ENCODE results near the gene BCAS1. TPM values are rescaled to one million over a fixed set of nuclear protein-coding genes. Genes with fewer than 3 reads are reported as not detected.

Gene BCAS1
- total RNA-seq, 1 experiment from 2014 or later, result 0.17 TPM

DNA sequence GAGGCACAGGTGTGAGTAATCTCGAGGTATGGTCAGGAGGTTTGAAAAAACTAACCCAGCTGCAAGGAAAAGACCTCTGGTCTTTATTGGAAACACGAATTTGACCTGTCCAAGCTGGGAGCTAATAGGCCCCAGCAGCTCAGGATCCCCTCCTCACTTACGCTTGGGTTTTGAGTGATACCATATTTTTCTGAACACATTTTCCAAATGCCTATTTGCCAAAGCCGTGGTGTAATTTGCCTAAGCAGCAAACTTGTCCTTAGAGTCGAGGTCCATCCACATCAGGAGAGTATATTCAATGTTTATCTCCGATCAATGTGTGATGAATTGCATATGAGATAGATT is 128.0 kb downstream of the BCAS1 start:
- Histone ChIP-seq H2AFZ (ENCODE audit: low read depth, low read length, poor library complexity, severe bottlenecking) (no peak overlapping the region), H3K9me3 (ENCODE audit: control insufficient read depth in 1 of 2, insufficient read depth in 1 of 2, low read depth in 1 of 2, low read length in 2 of 2) (no peaks in the 10 kb centered on the region), H4K20me1 (ENCODE audit: insufficient read depth) (no peaks in the 10 kb centered on the region), H3K4me2 (ENCODE audit: low read length) (no peak overlapping the region), H3K36me3 (ENCODE audit: control insufficient read depth in 1 of 2, insufficient read depth in 2 of 2, low read length in 2 of 2) (no peaks in the 10 kb centered on the region), H3K27me3 (ENCODE audit: insufficient read depth, low read length) (no peaks in the 10 kb centered on the region), H3K9ac (ENCODE audit: low read length) (no peak overlapping the region), H3K79me2 (ENCODE audit: insufficient read depth, low read length) (no peaks in the 10 kb centered on the region), H3K9me2 (ENCODE audit: insufficient read depth) (no peaks in the 10 kb centered on the region), H3K4me1 (ENCODE audit: control insufficient read depth in 1 of 2, insufficient read depth in 2 of 2, low read length in 2 of 2) (peaks cover 0 to 22% of the 10 kb centered on the region in 2 experiments; a peak in 2 of 4 replicates), H3K27ac (ENCODE audit: low read depth, low read length) (no peak overlapping the region), H3K4me3 (replicated peaks in 1 of 2; ENCODE audit: low read depth in 1 of 2, low read length in 2 of 2) (no peak overlapping the region)
- TF ChIP-seq SIN3A (IDR thresholded peaks at IDR 0.05; ENCODE audit: low read depth) (no peak), ZNF274 (IDR thresholded peaks at IDR 0.05; ENCODE audit: low read depth, low read length) (no peak), ATF3 (IDR thresholded peaks at IDR 0.05) (no peak), ZFX (IDR thresholded peaks at IDR 0.05) (no peak), CTCF (IDR thresholded peaks at IDR 0.05 in 2 of 3, conservative IDR thresholded peaks at IDR 0.05 in 1 of 3; ENCODE audit: borderline replicate concordance in 1 of 3, insufficient read depth in 1 of 3, low read depth in 2 of 3, low read length in 2 of 3) (no peak), CEBPB (IDR thresholded peaks at IDR 0.05; ENCODE audit: low read depth) (no peak), SRF (IDR thresholded peaks at IDR 0.05; ENCODE audit: low read depth) (no peak), EZH2phosphoT487 (IDR thresholded peaks at IDR 0.05; ENCODE audit: borderline replicate concordance) (no peak), ELF1 (IDR thresholded peaks at IDR 0.05; ENCODE audit: borderline replicate concordance, low read depth) (no peak), TCF7L2 (IDR thresholded peaks at IDR 0.05; ENCODE audit: borderline replicate concordance, extremely low read depth, insufficient read depth, insufficient read length) (no peak), JUND (IDR thresholded peaks at IDR 0.05) (no peak), SP1 (IDR thresholded peaks at IDR 0.05; ENCODE audit: low read depth) (no peak), RAD21 (IDR thresholded peaks at IDR 0.05; ENCODE audit: low read depth) (no peak), CBX3 (IDR thresholded peaks at IDR 0.05; ENCODE audit: low read depth) (no peak)
- TF ChIP-seq, protein P1, sequence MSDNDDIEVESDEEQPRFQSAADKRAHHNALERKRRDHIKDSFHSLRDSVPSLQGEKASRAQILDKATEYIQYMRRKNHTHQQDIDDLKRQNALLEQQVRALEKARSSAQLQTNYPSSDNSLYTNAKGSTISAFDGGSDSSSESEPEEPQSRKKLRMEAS (IDR thresholded peaks at IDR 0.05), result no peak
- TF ChIP-seq, protein P2, sequence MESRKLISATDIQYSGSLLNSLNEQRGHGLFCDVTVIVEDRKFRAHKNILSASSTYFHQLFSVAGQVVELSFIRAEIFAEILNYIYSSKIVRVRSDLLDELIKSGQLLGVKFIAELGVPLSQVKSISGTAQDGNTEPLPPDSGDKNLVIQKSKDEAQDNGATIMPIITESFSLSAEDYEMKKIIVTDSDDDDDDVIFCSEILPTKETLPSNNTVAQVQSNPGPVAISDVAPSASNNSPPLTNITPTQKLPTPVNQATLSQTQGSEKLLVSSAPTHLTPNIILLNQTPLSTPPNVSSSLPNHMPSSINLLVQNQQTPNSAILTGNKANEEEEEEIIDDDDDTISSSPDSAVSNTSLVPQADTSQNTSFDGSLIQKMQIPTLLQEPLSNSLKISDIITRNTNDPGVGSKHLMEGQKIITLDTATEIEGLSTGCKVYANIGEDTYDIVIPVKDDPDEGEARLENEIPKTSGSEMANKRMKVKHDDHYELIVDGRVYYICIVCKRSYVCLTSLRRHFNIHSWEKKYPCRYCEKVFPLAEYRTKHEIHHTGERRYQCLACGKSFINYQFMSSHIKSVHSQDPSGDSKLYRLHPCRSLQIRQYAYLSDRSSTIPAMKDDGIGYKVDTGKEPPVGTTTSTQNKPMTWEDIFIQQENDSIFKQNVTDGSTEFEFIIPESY (IDR thresholded peaks at IDR 0.05; ENCODE audit: extremely low read depth, insufficient replicate concordance, low read length), result no peak
- ChIA-PET RAD21 (ENCODE audit: low non-redundant PET in 1 of 2, low total read pairs in 2 of 2, uncharacterized antibody in 2 of 2, unreplicated experiment in 2 of 2) (no interaction called here), POLR2A (no interaction called here), CTCF (interaction anchor here (1.5 kb wide), 1 partner anchor 395 kb away, joined by 4 read pairs; no protein-coding TSS in a partner anchor)
- intact Hi-C loops (cut with micrococcal nuclease), result loop anchor here (2.0 to 10.0 kb wide), 3 partner anchors 120 to 718 kb away; no protein-coding TSS in a partner anchor
- no TSS peak for BruUV-seq (replicated peaks)
- ATAC-seq, result no peak
- DNase-seq (ENCODE audit: low read depth, low spot score), result no peak
